NT2/D1 (cell line): ENCODE measurements around the gene ABCD1.

Experiments
- SUZ12 ChIP-seq: IDR thresholded peaks from 2 replicates; pipeline ENCODE4 v1.6.1; 2011; ENCODE audit not compliant: insufficient read length, insufficient read depth; ENCODE audit errors: extremely low read depth
- ZNF274 ChIP-seq: IDR thresholded peaks from 2 replicates; pipeline ENCODE4 v1.6.1; 2011; ENCODE audit warnings: mild to moderate bottlenecking, low read depth, low read length

DNA sequence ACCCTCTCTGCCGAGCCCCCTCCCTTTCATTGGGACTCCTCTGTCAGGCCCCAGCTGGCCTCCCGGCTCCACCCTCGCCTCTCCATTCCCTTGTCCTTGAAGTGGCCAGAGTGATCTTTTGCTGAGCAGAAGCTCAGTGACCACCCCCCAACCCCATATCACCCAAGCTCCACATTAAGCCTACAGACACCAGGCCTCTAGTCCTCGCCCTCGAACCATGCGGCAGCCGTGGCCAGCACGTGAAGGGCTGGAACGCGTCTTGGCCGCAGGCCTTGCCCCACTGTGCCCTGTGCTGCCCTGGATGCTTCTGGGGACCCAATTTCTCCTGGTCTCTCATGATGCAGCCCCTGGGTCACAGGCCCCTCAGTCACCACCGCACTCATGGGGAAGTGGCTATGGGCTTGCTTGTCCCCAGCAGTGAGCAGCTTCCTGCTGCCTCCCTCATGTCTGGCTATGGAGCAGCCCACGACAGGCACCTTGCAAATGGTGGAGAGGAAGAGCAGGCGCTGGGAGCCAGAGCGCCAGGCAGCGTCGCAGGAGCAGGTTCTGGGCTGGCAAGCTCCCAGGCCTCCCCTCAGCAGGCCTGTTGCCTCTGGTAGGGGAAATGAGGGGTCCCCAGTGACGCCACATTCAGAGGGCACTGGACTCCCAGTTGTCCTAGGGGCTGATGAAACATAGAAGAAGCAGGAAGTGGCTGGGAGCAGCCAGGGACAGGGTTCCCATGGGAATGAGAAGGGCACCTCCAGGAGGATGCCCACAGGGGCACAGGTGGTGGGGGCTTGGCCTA, 55.4 kb downstream of the ABCD1 start:
- TF ChIP-seq ZNF274 (no peak), SUZ12 (no peak)
